IMR-90 (cell line): Measurements from ENCODE around the gene PLAAT3.
"Not testable (repeated sequence)": the region's sequence is repeated elsewhere in the genome, so short reads cannot be mapped to it uniquely, and the experiment has no call there.

ENCODE experiments used
- CEBPB ChIP-seq: IDR thresholded peaks from 2 replicates; pipeline ENCODE4 v1.6.1; 2012; ENCODE audit warnings: low read depth, low read length, improper control_type of control experiment
- CTCF ChIP-seq: conservative IDR thresholded peaks from 2 replicates; pipeline ENCODE4 v1.5.1; 2012; ENCODE audit warnings: mild to moderate bottlenecking, low read depth, low read length, improper control_type of control experiment
- MAFK ChIP-seq: IDR thresholded peaks from 2 replicates; pipeline ENCODE4 v1.6.1; 2012; ENCODE audit warnings: low read depth, low read length, improper control_type of control experiment
- POLR2A ChIP-seq: IDR thresholded peaks from 2 replicates; pipeline ENCODE4 v1.6.1; 2012; ENCODE audit warnings: mild to moderate bottlenecking, low read depth, low read length
- TF ChIP-seq, protein P1 (sequence below): fragments of 150-350 bp; IDR thresholded peaks from 2 replicates; pipeline ENCODE4 v1.6.1; 2016; ENCODE audit warnings: low read depth, mild to moderate bottlenecking, low read length, moderate library complexity, borderline replicate concordance
- TF ChIP-seq, protein P2 (sequence below): fragments of 150-350 bp; IDR thresholded peaks from 2 replicates; pipeline ENCODE4 v1.6.1; 2017; ENCODE audit warnings: mild to moderate bottlenecking, antibody characterized with exemption, low read length, low read depth

DNA sequence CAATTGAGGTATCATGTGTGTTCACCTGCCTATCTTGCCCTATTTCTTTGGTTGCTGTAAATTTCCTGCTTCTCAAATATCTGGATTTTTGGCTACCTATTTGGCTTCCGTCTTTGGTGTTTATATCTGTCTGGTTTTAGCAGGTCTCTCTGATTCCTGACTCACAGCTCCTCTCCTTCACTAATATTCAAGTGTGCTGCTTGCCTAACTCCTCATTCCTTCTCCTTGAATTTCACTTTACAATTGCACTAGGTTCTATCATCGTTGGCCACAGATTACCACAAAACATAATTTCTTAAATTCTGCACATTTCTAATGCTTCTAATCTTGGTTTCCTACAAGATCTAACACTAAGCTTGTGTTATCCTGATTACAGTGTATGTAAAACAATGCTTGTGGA lies 71.7 kb downstream of the PLAAT3 start:
- not testable (repeated sequence) for TF ChIP-seq POLR2A, CTCF, MAFK, CEBPB
- TF ChIP-seq, protein P1, sequence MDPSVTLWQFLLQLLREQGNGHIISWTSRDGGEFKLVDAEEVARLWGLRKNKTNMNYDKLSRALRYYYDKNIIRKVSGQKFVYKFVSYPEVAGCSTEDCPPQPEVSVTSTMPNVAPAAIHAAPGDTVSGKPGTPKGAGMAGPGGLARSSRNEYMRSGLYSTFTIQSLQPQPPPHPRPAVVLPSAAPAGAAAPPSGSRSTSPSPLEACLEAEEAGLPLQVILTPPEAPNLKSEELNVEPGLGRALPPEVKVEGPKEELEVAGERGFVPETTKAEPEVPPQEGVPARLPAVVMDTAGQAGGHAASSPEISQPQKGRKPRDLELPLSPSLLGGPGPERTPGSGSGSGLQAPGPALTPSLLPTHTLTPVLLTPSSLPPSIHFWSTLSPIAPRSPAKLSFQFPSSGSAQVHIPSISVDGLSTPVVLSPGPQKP, result not testable (repeated sequence)
- TF ChIP-seq, protein P2, sequence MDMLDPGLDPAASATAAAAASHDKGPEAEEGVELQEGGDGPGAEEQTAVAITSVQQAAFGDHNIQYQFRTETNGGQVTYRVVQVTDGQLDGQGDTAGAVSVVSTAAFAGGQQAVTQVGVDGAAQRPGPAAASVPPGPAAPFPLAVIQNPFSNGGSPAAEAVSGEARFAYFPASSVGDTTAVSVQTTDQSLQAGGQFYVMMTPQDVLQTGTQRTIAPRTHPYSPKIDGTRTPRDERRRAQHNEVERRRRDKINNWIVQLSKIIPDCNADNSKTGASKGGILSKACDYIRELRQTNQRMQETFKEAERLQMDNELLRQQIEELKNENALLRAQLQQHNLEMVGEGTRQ, result not testable (repeated sequence)
